Measurements from ENCODE around the gene C6orf89. TPM values are rescaled to one million over a fixed set of nuclear protein-coding genes. Genes with fewer than 3 reads are reported as not detected.

C6orf89 gene
- total RNA-seq, 1 experiment from 2014 or later = 32.9 TPM

- Histone ChIP-seq H3K9ac (ENCODE audit: low read length) (no peak overlapping the region), H3K27me3 (ENCODE audit: insufficient read depth, low read length) (no peaks in the 10 kb centered on the region), H3K9me2 (ENCODE audit: insufficient read depth) (no peaks in the 10 kb centered on the region), H3K79me2 (ENCODE audit: insufficient read depth, low read length) (no peaks in the 10 kb centered on the region), H2AFZ (ENCODE audit: low read depth, low read length, poor library complexity, severe bottlenecking) (no peak overlapping the region), H3K36me3 (ENCODE audit: control insufficient read depth in 1 of 2, insufficient read depth in 2 of 2, low read length in 2 of 2) (peaks cover 7 to 13% of the 10 kb centered on the region in 2 experiments; a peak in 3 of 4 replicates), H3K27ac (ENCODE audit: low read depth, low read length) (no peak overlapping the region), H3K4me1 (ENCODE audit: control insufficient read depth in 1 of 2, insufficient read depth in 2 of 2, low read length in 2 of 2) (no peaks in the 10 kb centered on the region), H3K4me2 (ENCODE audit: low read length) (no peak overlapping the region), H4K20me1 (ENCODE audit: insufficient read depth) (no peaks in the 10 kb centered on the region), H3K4me3 (replicated peaks in 1 of 2; ENCODE audit: low read depth in 1 of 2, low read length in 2 of 2) (no peak overlapping the region), H3K9me3 (ENCODE audit: control insufficient read depth in 1 of 2, insufficient read depth in 1 of 2, low read depth in 1 of 2, low read length in 2 of 2) (no peaks in the 10 kb centered on the region)
- DNase-seq (ENCODE audit: low read depth, low spot score) = no peak
- no peak for ATAC-seq
- CTCF ChIA-PET = no interaction called here
- RAD21 ChIA-PET (ENCODE audit: low non-redundant PET in 1 of 2, low total read pairs in 2 of 2, uncharacterized antibody in 2 of 2, unreplicated experiment in 2 of 2) = no interaction called here
- POLR2A ChIA-PET = no interaction called here
- BruUV-seq (replicated peaks) = no TSS peak
- intact Hi-C loops (cut with micrococcal nuclease) = no loop called here
- TF ChIP-seq FOSL1 (IDR thresholded peaks at IDR 0.05; ENCODE audit: low read depth) = no peak
- no peak for TF ChIP-seq CEBPB (IDR thresholded peaks at IDR 0.05; ENCODE audit: low read depth)
- TF ChIP-seq RAD21 (IDR thresholded peaks at IDR 0.05; ENCODE audit: low read depth) = no peak
- TF ChIP-seq EGR1 (IDR thresholded peaks at IDR 0.05; ENCODE audit: low read depth) = no peak
- TF ChIP-seq CBX3 (IDR thresholded peaks at IDR 0.05; ENCODE audit: low read depth) = no peak
- TF ChIP-seq REST (IDR thresholded peaks at IDR 0.05; ENCODE audit: low read depth) = no peak
- no peak for TF ChIP-seq EZH2phosphoT487 (IDR thresholded peaks at IDR 0.05; ENCODE audit: borderline replicate concordance)
- no peak for TF ChIP-seq TCF7L2 (IDR thresholded peaks at IDR 0.05; ENCODE audit: borderline replicate concordance, extremely low read depth, insufficient read depth, insufficient read length)
These were observed 21.0 kb downstream of the C6orf89 start for GRCh38 chr6:36906539-36907325.

All from HCT116 (cell line).